NCI-H524 (cell line): ENCODE data around the gene TLDC2.
"Not testable (repeated sequence)": the region's sequence is repeated elsewhere in the genome, so short reads cannot be mapped to it uniquely, and the experiment has no call there.

Experiments used
- DNase-seq, 2 experiments: peaks; one replicate each; lab custom pipeline; 2025; lab: John Stamatoyannopoulos, UW

TLDC2 gene

DNA sequence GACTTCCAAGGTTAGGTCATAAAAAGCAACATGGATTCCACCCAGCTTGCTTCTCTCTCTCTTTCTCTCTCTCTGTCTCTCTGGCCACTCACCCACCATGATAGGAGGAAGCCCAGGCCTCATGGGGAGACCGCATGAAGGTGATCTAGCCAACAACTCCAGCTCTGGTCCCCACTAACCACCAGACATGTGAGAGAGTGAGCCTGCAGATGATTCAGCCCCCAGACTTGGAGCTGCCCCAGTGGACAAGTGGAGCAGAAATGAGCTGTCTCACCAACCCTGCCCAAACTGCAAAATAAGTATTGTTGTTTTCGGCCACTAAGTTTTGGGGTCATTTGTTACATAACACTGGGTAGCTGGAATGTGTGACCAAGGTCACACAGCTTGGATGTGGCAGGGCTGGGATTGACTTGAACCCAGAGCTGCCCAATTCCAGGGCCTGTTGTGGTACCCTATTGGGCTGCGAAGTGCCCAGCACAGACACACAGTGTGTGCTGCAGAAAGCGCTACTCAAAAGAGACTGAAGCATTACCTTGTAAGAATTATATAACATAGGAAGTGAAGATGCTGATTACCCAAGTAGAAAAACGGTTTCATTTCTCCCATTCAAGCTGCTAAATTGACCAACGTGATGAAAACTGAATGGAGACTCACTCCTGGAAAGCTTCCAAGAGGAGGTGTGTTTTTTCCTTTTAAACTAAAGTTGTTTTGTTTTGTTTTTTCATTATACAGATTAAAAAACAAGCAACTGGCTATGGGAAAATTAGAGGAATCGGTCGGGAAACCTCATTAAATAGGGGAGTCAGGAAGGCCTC, 9.1 kb upstream of the TLDC2 start:
- no peak for DNase-seq

DNA sequence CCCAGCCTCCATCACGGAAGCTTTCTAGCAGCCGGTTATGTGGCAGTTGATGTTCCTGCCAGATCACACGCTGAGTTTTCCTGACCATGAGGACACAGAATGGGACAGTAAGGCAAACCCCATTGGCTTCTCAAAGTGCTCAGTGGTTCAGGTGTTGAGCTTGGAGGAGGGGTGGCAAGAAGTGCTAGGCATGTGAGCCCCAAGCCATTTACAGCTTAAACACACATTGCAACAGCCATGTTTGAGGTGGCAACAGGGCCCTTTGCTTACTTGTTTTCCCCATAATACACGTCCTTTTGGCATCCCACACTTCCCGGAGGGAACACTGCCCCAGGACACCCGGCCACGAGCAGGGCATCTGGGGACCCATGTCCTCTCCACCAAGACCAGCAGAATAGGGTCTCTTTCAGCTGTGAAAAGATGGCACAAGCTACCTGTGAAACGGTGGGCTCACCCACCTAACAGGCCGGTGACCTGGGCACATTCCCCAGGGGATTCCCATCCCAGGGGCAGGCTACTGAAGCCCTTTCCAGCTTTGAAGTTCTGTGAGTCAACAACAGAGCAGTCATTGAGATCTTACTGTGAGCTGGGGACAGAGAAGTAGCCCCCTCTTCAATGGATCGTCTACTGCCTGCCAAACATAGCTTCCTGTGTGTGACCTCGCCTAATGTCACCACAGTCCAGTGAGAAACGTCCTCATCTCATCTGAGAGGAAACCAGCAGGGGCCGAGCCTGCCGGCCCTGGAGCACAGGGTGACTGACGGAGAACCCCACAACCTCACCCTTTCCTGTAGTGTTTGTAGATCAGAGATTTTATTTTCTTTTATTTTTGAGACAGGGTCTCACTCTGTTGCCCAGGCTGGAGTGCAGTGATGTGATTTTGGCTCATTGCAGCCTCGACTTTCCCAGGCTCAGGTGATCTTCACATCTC, 4.0 kb upstream of the TLDC2 start:
- DNase-seq = no peak

DNA sequence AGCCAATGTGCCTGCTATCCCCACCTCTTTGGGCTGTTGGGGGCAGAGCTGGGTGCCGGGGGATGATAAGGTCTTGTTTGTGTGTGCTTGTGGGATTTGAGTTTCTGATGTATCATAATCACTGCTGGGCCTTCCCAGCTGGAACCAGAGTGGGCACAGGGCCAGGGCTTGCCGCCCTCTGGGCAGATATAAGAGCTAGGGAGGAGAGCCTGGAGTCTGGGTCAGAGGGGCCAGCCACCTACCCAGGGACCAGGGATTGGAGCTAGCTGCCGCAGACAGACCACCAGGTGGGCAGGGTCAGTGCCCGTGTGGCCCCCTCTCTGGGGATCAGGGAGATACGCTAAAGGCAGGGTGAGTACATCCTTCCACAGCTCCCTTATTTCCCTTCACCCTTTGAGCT, 3.1 kb upstream of the TLDC2 start:
- DNase-seq = no peak

DNA sequence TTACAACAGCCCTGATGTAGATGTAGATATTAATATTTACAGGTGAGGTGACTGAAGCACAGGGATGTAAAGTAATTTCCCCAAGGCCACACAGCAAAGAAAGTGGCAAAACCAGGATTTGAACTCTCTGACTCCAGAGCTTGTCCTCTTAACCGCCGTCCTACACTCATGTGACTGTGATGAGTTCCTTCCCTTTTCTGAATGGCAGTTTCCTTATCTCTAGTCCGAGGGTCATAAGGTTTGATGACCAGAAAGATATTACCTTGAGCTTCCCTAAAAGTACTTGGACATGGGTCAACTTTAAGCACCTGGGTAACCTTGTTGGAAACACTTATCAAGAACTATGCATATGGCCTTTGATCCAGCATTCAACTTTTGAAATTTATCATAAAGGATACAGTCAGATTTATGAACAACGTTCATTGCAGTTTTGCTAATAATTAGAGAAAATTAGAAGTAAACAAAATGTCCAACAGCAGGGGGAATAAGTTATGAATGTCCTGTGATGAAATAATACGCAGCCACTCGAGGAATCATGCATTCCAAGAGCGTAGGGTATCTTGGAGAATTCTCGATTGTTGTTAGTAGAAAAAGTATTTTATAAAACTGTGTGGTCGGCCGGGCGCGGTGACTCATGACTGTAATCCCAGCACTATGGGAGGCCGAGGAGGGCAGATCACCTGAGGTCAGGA, 2.3 kb upstream of the TLDC2 start:
- DNase-seq = no peak

DNA sequence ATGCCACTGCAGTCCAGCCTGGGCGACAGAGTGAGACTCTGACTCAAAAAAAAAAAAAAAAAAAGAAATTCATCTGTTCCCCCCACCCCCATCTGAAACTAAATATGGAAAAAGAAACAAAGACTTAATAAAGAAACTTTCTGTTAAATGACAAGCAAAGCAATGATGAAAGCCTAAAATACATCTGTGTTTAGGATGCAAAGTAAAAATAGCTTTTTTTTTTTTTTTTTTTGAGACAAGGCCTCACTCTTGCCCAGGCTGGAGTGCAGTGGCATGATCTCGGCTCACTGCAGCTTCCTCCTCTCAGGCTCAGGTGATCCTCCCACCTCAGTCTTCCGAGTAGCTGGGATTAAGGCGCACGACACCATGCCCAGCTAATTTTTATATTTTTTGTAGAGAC, 845 bp upstream of the TLDC2 start:
- DNase-seq = not testable (repeated sequence)

DNA sequence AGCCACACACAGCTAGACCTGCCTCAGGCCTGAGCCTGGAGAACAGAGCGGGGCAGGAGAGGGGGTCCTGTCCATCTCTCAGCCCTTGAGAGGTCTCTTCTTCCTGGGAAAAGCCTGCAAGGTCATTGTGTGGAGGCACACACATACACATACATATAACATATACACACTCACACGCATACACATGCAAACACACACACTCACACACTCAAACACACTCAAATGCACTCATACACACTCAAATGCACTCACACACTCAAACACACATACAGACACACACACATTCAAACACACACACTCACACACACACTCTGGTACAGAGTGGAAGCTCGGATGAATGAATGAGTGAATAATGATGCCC, 515 bp downstream of the TLDC2 start:
- no peak for DNase-seq

DNA sequence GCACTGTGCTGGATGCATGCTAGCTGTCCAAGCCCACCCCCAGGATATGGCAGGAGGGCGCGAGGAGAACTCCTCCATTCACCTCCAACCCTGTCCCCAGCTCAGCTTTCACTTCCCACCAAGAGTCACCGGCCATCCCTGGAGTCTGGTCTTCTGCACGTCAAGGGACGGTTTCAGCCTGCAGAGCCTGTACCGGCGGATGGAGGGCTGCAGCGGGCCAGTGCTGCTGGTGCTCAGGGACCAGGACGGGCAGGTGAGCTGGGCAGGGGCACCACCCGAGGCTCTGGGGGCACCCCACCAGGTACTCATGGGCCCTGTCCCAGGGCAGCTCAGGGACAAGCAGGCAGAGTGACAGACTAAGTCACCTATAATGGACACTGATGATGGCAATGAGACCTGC, 3.0 kb downstream of the TLDC2 start:
- no peak for DNase-seq

DNA sequence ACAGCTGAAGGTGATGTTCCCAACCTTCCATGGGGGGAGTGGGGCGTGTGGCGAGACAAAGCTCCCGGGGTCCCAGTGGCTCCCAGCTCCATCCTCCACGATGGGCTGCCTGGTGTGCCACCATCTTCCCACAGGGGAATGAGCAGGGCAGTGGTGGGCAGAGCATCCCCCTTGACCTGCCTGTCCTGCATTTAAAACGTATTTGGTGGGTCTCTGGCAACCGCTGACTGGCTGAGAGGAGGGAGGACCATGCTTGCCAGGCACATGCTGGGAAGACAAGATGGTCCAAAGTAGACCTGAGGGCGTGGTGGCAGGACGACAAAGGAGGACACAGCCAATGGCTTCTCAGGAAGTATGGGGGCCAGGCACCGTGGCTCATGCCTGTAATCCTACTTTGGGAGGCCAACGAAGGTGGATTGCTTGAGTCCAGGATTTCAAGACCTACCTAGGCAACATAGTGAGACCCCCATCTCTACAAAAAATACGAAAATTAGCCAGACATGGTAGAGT, 4.9 kb downstream of the TLDC2 start:
- no peak for DNase-seq

DNA sequence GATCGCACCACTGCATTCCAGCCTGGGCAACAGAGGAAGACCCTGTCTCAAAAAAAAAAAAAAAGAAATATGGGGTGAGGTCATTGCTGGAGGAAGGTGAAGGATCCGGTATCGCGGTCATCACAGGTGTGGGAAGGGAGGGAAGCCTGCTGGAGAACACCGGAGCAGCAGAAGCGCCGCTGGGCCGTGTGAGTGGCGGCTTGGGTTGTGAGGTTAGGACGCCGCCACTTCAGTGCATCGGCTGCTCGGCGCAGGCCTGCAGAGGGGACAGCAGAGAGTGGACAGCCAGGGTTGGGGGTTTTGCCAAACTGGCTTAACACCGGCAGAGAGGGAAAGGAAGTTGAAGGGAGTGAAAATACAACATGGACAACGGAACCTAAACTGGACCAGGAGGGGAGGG, 5.4 kb downstream of the TLDC2 start:
- DNase-seq = no peak

DNA sequence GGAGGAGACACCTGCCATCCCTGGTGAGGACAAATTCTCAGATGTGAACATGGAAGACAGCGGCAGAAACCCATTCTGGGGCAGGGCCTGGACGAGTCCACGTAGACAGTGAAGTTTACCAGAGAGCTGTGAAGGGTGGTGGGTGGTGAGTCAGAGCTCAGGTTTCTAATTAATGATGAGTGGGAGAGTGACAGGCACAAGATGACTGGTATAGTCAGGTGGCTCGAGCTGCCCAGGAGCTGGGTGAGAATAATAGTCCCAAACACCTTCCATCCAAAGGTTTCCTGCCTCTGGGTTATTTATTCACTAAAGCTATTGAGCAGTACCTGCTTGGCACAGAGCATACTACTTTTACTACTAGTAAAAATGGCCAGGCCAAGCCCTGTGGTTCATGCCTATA, 6.0 kb downstream of the TLDC2 start:
- DNase-seq = peak in 1 of 2 experiments; percentile 25

DNA sequence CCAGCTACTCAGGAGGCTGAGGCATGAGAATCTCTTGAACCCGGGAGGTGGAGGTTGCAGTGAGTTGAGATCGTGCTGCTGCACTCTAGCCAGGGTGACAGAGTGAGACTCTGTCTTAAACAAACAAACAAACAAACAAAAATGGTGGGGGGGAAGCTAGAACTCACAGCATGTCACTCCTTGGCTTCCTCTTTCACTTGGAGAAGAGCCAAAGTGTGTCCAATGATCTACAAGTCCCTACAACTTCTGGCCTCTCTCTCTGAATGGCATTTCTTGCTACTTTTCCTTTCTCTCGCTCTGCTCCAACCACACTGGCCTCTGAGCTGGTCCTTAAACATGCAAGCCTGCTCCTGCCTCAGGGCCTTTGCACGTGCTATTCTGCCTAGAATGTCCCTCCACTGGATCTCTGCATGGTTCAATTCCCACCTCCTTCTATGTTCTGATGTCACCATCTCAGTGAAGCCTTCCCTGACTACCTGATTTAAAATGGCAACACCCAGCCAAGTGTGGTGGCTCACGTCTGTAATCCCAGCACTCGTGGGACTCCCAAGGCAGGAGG, 8.1 kb downstream of the TLDC2 start:
- DNase-seq = no peak

DNA sequence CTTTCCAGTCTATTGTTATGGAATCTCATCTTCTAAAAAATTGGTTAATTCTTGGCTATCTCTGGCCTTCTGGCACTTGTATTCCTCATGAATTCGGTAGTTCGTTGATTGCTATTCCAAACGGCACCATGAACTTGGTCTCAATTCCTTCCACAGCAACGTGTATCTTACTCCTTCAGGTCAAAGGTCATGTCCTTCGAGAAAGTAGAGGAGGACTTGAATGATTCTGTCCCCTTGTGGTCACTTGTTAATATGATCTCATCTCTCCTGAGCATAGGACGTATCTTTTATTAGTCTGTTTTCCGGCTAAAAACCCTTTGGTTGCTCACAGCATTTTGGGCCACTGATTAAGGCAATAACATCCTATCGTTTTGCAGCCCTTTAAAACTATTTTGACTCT, 9.4 kb downstream of the TLDC2 start:
- no peak for DNase-seq

DNA sequence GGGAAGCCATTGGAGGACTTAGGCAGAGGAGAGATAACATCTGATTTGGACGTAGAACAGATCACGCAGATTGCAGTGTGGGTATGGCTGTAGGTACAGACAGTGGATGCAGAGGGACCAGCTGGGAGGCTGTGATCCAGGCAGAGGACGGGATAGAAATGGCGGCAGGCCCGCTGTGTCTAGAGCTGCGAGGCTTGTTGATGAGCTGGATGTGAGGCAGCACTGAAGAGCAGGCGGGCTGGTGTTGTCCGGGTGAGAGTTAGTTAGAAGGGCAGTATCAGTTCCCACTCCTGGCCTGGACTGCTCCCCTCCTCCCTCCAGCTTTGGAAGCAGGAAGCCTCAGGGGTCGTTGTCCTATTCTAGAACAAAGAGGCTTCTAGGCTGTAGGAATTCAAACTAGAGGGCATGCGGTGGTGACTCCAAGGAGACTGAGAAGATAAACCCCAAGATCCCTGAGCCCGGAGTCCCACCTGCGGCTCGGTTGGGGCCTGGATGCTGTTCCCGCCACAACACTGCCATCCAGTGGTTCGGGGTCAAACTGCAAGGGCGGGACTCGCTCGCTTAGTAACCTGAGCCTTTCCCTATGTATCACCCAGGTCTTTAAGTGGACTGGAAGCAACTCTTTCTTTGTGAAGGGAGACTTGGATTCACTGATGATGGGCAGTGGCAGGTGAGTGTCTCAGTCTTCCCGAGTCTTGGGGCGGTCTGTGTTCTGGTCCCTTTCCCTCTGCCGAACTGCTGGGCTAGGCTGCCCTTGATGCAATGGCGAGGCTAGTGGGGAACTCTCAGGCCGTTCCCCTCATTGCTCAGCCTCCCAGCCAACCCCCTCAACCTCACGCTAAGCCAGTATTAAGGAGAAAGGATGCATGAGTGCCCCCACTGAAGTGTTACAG, 11.2 kb downstream of the TLDC2 start:
- peak; percentile 85 to 88 for DNase-seq

DNA sequence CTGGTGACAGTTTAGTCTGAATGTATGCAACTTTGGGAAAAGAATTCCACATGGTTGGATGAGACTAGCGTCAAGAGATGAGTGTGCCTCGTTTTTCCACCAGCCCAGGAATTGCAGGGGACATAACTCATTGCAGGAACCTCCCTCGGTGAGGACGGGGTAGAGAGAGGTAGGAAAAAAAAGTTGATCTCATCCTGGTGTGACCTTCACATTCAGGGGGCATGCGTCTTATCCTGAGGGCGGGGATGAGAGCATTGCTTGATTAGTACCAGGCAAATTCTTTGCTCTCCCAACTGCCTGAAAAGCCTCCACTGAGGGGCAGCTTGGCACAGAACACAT, 11.8 kb downstream of the TLDC2 start:
- DNase-seq = no peak

DNA sequence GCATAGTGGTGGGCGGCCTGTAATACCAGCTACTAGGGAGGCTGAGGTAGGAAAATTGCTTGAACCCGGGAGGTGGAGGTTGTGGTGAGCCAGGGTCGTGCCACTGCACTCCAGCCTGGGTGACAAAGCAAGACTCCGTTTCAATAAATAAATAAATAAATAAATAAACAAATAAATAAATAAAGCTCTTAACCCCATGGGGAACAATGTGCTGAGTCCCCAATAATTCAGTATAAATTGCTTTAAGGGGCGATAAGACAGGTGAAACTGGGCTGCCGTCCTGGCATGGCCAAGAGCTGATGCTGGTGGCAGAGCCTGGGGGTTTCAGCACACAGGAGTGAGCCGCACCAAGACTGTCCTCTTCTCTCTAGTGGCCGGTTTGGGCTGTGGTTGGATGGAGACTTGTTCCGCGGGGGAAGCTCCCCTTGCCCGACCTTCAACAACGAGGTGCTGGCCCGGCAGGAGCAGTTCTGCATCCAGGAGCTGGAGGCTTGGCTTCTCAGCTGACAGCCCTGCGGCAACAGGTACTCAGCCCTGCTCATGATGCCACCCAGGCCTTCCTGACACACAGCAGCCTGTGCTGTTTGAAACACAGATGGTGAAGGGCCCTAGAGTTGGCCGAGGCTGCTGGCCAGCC, 13.1 kb downstream of the TLDC2 start:
- peak in 1 of 2 experiments; percentile 21 for DNase-seq

DNA sequence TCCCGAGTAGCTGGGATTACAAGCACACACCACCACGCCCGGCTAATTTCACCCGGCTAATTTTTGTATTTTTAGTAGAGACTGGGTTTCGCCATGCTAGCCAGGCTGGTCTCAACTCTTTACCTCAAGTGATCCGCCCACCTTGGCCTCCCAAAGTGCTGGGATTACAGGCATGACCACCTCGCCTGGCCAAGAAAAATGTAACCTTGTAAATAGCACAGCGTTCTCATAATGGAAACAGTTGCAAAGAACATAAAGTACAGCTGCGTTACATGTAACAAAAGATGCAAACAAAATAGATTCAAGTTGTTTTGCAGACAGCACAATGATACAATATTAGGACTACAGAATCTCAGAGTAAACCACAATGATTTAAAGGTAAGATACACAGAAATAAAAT, 14.6 kb downstream of the TLDC2 start:
- no peak for DNase-seq

DNA sequence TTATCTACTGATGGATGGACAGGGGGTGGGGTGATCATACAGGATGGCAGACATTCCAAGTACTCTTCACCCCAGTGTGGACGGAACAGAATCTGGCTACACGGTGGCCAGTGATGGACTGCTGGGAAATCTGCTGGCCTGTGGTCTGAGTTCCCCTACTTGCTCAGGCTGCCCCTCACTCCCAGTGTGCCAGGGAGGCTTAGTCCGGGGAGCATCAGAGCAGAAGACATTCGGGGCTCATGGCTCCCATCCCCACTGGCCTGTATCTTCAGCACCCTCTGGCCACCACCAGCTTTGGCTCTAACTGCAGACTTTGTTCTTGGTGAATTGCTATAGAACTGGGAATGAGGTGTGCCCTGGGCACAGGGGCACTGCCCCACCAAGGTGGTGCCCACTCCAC, 15.3 kb downstream of the TLDC2 start:
- no peak for DNase-seq

DNA sequence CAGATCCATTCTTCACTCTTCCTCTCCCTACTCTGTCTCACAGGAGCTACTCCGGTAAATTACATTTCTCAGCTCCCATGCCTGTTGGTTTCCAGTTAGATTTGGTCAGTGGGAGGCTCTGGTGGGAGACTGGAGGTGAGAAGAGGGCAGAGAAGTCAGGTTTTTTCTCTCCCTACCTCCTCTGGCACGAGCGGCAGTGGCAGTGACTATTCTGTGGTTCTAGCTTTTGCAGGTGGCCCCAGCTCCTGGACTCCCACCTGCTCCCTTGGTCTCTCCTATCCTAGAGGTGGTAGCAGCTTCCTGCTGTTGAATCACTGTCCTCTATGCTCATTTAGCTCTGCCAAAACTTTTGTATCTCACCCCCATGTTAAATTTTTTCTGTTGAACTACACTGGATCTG, 17.9 kb downstream of the TLDC2 start:
- no peak for DNase-seq

DNA sequence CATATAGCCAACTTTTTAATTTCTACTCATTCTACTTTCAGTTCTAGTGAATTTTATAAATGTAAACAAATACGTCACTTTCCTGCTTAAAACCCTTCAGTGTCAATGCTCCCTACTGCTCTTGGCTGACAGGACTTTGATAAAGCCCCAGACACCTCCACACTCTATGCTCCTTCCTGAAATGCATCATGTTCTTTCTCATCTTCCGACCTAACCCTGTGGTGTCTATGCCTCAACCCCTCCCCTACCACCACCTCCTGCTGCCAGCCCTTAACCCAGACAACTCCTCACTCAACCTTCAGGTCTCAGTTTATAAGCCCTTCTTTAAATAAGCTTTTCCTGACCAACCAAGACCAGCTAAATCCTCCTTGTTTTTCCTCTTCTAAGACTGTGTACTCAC, 19.1 kb downstream of the TLDC2 start:
- DNase-seq = no peak

DNA sequence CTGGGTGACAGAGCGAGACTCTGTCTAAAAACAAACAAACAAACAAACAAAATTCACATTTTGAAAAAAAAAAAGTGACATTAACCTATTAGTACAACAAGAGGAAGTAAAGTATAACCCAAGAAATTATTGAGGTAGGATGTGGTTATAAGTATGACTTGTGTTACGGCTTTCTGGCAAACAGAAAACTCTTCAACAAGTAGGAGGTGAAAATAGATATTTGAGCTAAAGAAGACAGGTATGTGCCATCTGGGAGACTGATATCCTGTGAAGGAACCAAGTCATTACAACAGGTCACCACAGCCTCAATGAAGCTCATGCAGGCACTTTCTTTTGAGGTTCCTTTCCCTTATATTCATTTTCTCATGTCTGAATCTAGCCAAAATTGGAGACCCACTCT, 28.8 kb downstream of the TLDC2 start:
- DNase-seq = no peak

DNA sequence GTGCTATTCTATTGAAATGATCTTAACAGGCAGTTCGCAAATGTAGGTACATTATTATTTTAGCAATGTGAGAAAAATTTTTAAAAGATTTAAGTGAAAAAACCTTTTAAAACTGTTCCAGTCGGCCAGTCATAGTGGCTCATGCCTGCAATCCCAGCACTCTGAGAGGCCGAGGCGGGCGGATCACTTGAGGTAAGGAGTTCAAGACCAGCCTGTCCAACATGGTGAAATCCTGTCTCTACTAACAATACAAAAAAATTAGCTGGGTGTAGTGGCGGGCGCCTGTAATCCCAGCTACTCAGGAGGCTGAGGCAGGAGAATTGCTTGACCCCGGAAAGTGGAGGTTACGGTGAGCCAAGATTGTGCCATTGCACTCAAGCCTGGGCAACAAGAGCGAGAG, 29.6 kb downstream of the TLDC2 start:
- not testable (repeated sequence) for DNase-seq
